T-cell (primary cell): ENCODE data around the gene SMG6. TPM values are rescaled to one million over a fixed set of nuclear protein-coding genes. Genes with fewer than 3 reads are reported as not detected.
"Not testable (repeated sequence)": the region's sequence is repeated elsewhere in the genome, so short reads cannot be mapped to it uniquely, and the experiment has no call there.

Source experiments
- ATAC-seq, 4 experiments: fragments of 200-7000 bp in 3 of 4; fragments of 150-1000 bp in 1 of 4; cut with Tn5 transposase; replicated peaks in 1 of 4; 1 replicate in 3 of 4; 2 replicates in 1 of 4; pipeline ENCODE4 v1.10.0; 2021; ENCODE audit warnings: moderate library complexity in 3 of 4, mild to moderate bottlenecking in 2 of 4, moderate number of reproducible peaks in 1 of 4
- CTCF ChIA-PET, 2 donors: fragments of 300-600 bp; sonication (Branson Sonifier 250); formaldehyde crosslinking; loops; one replicate each; lab custom pipeline; 2022; ENCODE audit warnings: antibody characterized with exemption in 2 of 2; lab: Charles Lee
- POLR2A ChIA-PET, 2 donors: fragments of 300-600 bp; sonication (Branson Sonifier 250); formaldehyde crosslinking; loops; one replicate each; lab custom pipeline; 2022; ENCODE audit warnings: antibody characterized with exemption in 2 of 2; lab: Charles Lee
- DNase-seq, 35 experiments: peaks; one replicate each; pipeline versions ENCODE4 v3.0.0 to v3.0.0-alpha.2; 2013 to 2023
- H3K27ac ChIP-seq: one replicate; pipeline ENCODE4 v1.5.1; 2013; ENCODE audit warnings: low read length
- H3K27me3 ChIP-seq, 2 experiments: replicated peaks in 1 of 2; 1 replicate in 1 of 2; 2 replicates in 1 of 2; pipeline versions ENCODE4 v1.6.1 to v1.7.0; 2013; ENCODE audit warnings: low read length in 1 of 2, mixed read lengths in 1 of 2; ENCODE audit not compliant: control insufficient read depth in 2 of 2, insufficient read depth in 2 of 2; ENCODE audit errors: extremely low read depth in 1 of 2
- H3K36me3 ChIP-seq, 2 donors: 1 replicate in 1 of 2; 2 replicates in 1 of 2; pipeline versions ENCODE4 v1.6.1 to v1.7.0; 2013; ENCODE audit warnings: low read length in 1 of 2; ENCODE audit not compliant: control insufficient read depth in 2 of 2, insufficient read depth in 1 of 2; ENCODE audit errors: extremely low read depth in 1 of 2
- H3K4me1 ChIP-seq, 2 experiments: 1 replicate in 1 of 2; 2 replicates in 1 of 2; pipeline versions ENCODE4 v1.6.1 to v1.7.0; 2013; ENCODE audit warnings: low read length in 2 of 2, mixed read lengths in 1 of 2; ENCODE audit not compliant: insufficient read depth in 2 of 2, control insufficient read depth in 1 of 2; ENCODE audit errors: extremely low read depth in 1 of 2
- H3K4me3 ChIP-seq, 2 donors: 1 replicate in 1 of 2; 2 replicates in 1 of 2; pipeline versions ENCODE4 v1.5.1 to v1.7.0; 2013; ENCODE audit warnings: mild to moderate bottlenecking in 2 of 2, low read length in 1 of 2, moderate library complexity in 1 of 2; ENCODE audit not compliant: control insufficient read depth in 1 of 2; ENCODE audit errors: extremely low read depth in 1 of 2
- H3K9me3 ChIP-seq: 2 replicates; pipeline ENCODE4 v1.7.0; 2013
- H3K27ac Mint-ChIP-seq, 2 donors: one replicate each; pipeline ENCODE4 v1.8.0; 2020 to 2021; ENCODE audit warnings: mild to moderate bottlenecking in 2 of 2, mixed read lengths in 2 of 2
- H3K27me3 Mint-ChIP-seq, 2 donors: one replicate each; pipeline ENCODE4 v1.8.0; 2021 to 2022; ENCODE audit warnings: mixed read lengths in 2 of 2
- H3K36me3 Mint-ChIP-seq: one replicate; pipeline ENCODE4 v1.8.0; 2021; ENCODE audit warnings: mixed read lengths
- H3K4me1 Mint-ChIP-seq, 3 donors: one replicate each; pipeline ENCODE4 v1.8.0; 2020 to 2022; ENCODE audit warnings: mixed read lengths in 3 of 3, mild to moderate bottlenecking in 1 of 3
- H3K4me3 Mint-ChIP-seq, 3 donors: one replicate each; pipeline ENCODE4 v1.8.0; 2020 to 2022; ENCODE audit warnings: mild to moderate bottlenecking in 3 of 3, mixed read lengths in 3 of 3, moderate library complexity in 3 of 3
- H3K9me3 Mint-ChIP-seq, 3 donors: one replicate each; pipeline ENCODE4 v1.8.0; 2020 to 2022; ENCODE audit warnings: mixed read lengths in 3 of 3
- WGBS: methylation state at CpG from one replicate; pipeline ENCODE4 v1.1.5; 2013; ENCODE audit warnings: missing lambda C conversion rate; ENCODE audit not compliant: insufficient coverage; 5-methylcytosine and 5-hydroxymethylcytosine counted together
- total RNA-seq, 35 experiments: library from RNA in 6 of 35; stranded (reverse) in 6 of 35; fragments of 120-200 nt in 1 of 35; gene quantifications; one replicate each; pipeline versions ENCODE4 v1.2.1 to v1.2.4 and lab custom pipeline; 2013 to 2026

SMG6 gene
- total RNA-seq, 5 donors from 2014 or later (not counting 1 experiment from before 2014, with no cell fraction given), result 42.7 to 55.4 (median 45.9) TPM

GRCh38 chr17:2013220-2013993 is 290.2 kb downstream of the SMG6 start:
- WGBS, result 100% methylated on average over 4 of the region's 6 CpGs
- POLR2A ChIA-PET, result interaction anchor here in 1 of 2 donors (0.5 kb wide), 1 partner anchor 12 kb away, joined by 4 read pairs; the partner anchor contains the start of gene RTN4RL1
- ATAC-seq, H3K4me3 Mint-ChIP-seq, H3K9me3 Mint-ChIP-seq, H3K4me1 Mint-ChIP-seq, H3K4me3 ChIP-seq, H3K9me3 ChIP-seq, H3K27ac ChIP-seq, H3K36me3 Mint-ChIP-seq, H3K36me3 ChIP-seq, H3K27ac Mint-ChIP-seq, CTCF ChIA-PET, H3K4me1 ChIP-seq, DNase-seq: not testable (repeated sequence)
- peaks cover 9 to 18% of the 10 kb centered on the region in 2 donors for H3K27me3 Mint-ChIP-seq
- peaks cover 0 to 51% of the 10 kb centered on the region in 2 experiments for H3K27me3 ChIP-seq

- Histone ChIP-seq H3K4me1 (no peaks in the 10 kb centered on the region), H3K36me3 (no peaks in the 10 kb centered on the region), H3K4me3 (no peak overlapping the region), H3K27ac (no peak overlapping the region), H3K27me3 (peaks cover 0 to 41% of the 10 kb centered on the region in 2 experiments), H3K9me3 (no peaks in the 10 kb centered on the region)
- Mint-ChIP-seq H3K4me1 (no peaks in the 10 kb centered on the region), H3K27me3 (peaks cover 3 to 12% of the 10 kb centered on the region in 2 donors), H3K27ac (no peak overlapping the region), H3K36me3 (no peaks in the 10 kb centered on the region), H3K4me3 (no peak overlapping the region), H3K9me3 (no peaks in the 10 kb centered on the region)
- DNase-seq (no peak), ATAC-seq (no peak)
- POLR2A ChIA-PET, result no interaction called here
- 85% methylated on average over 3 of the region's 4 CpGs for WGBS
- CTCF ChIA-PET, result no interaction called here
These were observed 291.1 kb downstream of the SMG6 start for GRCh38 chr17:2012499-2012898.

- Histone ChIP-seq H3K36me3 (no peaks in the 10 kb centered on the region), H3K4me1 (no peaks in the 10 kb centered on the region), H3K9me3 (no peaks in the 10 kb centered on the region), H3K4me3 (no peak overlapping the region), H3K27me3 (peaks cover 0 to 33% of the 10 kb centered on the region in 2 experiments), H3K27ac (no peak overlapping the region)
- no peak for ATAC-seq
- H3K4me3 Mint-ChIP-seq, result no peak overlapping the region
- H3K9me3 Mint-ChIP-seq, result no peaks in the 10 kb centered on the region
- no peak overlapping the region for H3K27ac Mint-ChIP-seq
- H3K36me3 Mint-ChIP-seq, result no peaks in the 10 kb centered on the region
- peaks cover 3 to 12% of the 10 kb centered on the region in 2 donors for H3K27me3 Mint-ChIP-seq
- no peak for DNase-seq
- ChIA-PET POLR2A (no interaction called here), CTCF (no interaction called here)
- 52% methylated on average over 21 of the region's 24 CpGs for WGBS
- H3K4me1 Mint-ChIP-seq, result no peaks in the 10 kb centered on the region
These were observed 291.9 kb downstream of the SMG6 start for GRCh38 chr17:2011411-2012371.

Other genes starting within 250 kb of the SMG6 start
- 10 to 100 TPM in 1 of 5 donors, 1 to 10 TPM in 4; 3.2 to 12.3 (median 8.4) TPM for gene HIC1, start 248.7 kb downstream of the SMG6 start, total RNA-seq
- gene SRR, start 165 bp upstream of the SMG6 start, total RNA-seq, result 1 to 10 TPM; 3.5 to 8.8 (median 5.2) TPM
- 10 to 100 TPM; 27.8 to 33.7 (median 28.8) TPM for gene TSR1, start 32.7 kb upstream of the SMG6 start, total RNA-seq
- gene SGSM2, start 33.7 kb upstream of the SMG6 start, total RNA-seq, result 100 to 1,000 TPM; 124 to 172 (median 160) TPM
- 10 to 100 TPM; 43.0 to 97.8 (median 58.2) TPM for gene MNT, start 97.3 kb upstream of the SMG6 start, total RNA-seq
- gene METTL16, start 208.1 kb upstream of the SMG6 start, total RNA-seq, result 10 to 100 TPM; 43.0 to 51.1 (median 43.2) TPM